Astrocyte of the cerebellum (primary cell): ENCODE data around the gene RAB43.
"Not testable (repeated sequence)": the region's sequence is repeated elsewhere in the genome, so short reads cannot be mapped to it uniquely, and the experiment has no call there.

Experiments used
- DNase-seq: peaks from one replicate; pipeline ENCODE4 v3.0.0-alpha.2; 2011; ENCODE audit warnings: low read depth
- H3K4me3 ChIP-seq: 2 replicates; pipeline ENCODE4 v1.5.1; 2011; ENCODE audit warnings: mild to moderate bottlenecking, low read depth, low read length, moderate library complexity
- in situ Hi-C: cut with HindIII; loops from 2 replicates; pipeline ENCODE4 v1.10.0; 2017; ENCODE audit warnings: low sequenced_read_pairs
- TF ChIP-seq, protein P1 (sequence below): IDR thresholded peaks from 2 replicates; pipeline ENCODE4 v1.5.1; 2012; ENCODE audit warnings: low read length, low read depth, moderate library complexity, mild to moderate bottlenecking; ENCODE audit errors: missing control alignments

RAB43 gene

DNA sequence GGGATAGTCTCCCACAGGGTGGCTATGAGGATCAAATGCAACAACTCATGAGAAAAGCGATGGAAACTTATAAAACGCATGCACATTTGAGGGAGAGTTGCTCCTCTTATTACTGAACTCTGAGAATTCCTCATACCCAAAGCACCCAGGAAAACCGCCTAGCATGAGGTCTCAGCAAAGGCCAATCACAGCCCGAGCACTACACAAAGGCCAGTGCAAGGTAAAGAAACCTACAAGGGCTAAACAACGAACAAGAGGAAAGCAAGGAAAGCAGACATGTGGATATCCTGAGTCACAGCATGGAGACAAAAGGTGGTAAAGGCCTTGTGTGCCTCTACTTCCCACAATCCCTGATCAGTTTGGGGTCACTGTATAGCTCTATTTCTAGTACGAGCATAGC, 7.1 kb downstream of the RAB43 start:
- in situ Hi-C loops: no loop called here

DNA sequence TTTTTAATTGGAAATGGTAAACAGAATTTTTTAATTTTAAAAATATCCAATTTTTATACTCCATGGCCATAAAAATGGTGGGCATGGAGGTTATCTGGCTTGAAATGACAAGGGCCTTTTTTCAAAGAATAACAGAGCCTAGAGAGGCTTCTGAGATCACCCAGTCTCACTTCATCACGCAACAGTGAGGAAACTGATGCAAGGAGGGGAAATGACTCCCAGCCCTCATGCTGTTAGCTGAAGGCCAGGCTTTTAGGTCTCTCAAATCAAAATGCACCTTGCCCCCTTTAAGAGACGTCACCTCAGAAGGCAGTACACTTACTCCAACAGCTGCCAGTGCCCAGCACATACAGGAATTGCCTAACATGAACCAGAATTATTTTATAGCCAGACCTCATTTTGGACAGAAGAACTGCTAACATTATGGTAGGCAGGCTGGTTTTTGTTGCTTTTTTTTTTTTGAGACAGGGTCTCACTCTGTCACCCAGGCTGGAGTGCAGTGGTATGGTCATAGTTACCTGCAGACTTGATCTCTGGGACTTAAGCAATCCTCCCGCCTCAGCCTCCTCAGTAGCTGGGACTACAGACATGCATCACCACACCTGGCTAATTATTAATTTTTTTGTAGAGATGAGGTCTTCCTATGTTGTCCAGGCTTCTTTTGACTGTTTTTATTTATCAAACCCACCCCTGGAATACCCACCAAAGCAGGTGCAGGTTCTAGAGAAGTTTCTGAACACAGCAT, 9.1 kb downstream of the RAB43 start:
- in situ Hi-C loops: no loop called here
- TF ChIP-seq, protein P1, sequence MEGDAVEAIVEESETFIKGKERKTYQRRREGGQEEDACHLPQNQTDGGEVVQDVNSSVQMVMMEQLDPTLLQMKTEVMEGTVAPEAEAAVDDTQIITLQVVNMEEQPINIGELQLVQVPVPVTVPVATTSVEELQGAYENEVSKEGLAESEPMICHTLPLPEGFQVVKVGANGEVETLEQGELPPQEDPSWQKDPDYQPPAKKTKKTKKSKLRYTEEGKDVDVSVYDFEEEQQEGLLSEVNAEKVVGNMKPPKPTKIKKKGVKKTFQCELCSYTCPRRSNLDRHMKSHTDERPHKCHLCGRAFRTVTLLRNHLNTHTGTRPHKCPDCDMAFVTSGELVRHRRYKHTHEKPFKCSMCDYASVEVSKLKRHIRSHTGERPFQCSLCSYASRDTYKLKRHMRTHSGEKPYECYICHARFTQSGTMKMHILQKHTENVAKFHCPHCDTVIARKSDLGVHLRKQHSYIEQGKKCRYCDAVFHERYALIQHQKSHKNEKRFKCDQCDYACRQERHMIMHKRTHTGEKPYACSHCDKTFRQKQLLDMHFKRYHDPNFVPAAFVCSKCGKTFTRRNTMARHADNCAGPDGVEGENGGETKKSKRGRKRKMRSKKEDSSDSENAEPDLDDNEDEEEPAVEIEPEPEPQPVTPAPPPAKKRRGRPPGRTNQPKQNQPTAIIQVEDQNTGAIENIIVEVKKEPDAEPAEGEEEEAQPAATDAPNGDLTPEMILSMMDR: no peak
- no peak for DNase-seq
- no peak overlapping the region for H3K4me3 ChIP-seq

More for the DNA sequence above, 7.1 kb downstream of the RAB43 start:
- no peak overlapping the region for H3K4me3 ChIP-seq
- TF ChIP-seq, protein P1: no peak
- no peak for DNase-seq

DNA sequence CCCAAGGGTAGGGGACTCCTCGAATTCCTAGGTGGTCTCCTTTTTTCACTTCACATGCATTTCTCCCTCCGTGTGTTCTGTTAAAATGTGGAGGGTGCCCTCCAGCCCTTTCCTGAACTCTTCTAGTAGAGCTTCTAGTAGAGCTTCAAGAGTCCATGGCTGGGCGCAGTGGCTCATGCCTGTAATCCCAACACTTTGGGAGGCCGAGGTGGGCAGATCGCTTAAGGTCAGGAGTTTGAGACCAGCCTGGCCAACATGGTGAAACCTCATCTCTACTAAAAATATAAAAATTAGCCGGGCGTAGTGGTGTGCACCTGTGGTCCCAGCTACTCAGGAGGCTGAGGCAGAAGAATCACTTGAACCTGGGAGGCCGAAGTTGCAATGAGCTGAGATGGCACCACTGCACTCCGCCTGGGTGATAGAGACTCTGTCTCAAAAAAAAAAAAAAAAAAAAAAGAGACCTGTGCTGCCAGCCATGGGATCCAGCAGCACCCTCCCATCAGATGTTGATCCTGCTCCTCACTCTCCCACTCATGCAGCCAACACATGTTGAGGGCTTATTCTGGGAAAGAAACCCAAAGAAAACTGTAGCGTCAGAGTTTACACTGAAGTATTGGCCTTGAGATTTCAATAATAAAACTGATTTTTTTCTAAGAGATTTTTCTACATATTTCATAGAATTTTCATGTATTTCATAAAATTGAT, 10.4 kb downstream of the RAB43 start:
- in situ Hi-C loops, H3K4me3 ChIP-seq, DNase-seq: not testable (repeated sequence)

DNA sequence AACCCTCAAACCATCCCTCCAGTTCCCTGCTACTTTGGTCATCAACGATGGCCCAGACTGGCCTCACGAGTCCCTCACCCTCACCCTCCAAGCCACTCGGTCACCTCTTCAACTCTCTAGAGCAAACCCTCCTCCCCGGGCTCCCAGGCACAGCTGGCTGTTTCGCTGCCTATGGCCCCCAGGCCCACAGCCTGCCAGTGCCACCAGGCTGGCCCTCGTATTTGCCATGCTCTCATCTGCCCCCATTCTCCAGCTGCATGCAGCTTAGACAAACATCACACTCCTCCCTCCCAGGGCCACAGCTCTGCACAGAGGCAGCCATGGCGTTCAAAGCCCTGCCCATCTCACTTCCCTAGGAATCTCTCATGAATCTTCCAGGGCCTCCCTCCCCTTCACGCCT, 13.8 kb downstream of the RAB43 start:
- in situ Hi-C loops: no loop called here
- TF ChIP-seq, protein P1: no peak
- DNase-seq: no peak
- no peak overlapping the region for H3K4me3 ChIP-seq

DNA sequence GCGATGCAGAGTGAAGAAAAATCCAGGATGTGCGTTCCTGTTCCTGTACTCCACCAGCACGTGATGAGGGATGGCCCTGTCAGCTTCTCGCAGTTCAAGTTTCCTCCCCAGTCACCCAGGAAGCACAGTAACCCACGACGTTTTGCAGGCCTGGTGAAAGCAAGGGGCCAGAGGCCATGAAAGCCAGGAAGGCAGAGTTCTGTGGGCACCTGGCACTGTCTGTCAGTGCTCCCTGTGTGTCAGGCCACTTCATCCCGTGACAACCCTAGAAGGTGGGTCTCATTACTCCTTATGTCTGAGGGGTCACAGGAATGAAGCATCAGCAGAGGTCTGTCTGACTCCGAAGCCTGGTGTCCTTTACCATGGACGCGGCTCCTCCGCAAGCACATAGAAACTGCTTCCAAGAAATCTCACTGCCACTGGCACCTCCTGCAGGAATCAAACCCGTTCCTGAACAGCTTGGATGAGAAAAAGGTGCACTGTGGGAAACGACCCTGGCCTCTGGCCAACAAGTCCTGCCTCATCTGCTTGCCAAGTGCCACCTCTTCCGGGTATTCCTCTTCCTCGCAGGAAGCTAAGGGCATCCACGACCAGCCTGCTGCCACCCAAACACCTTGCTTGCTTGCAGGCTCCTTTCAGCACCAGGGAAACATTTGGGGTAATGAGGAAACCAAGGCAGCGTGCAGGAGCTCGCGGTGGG, 14.6 kb downstream of the RAB43 start:
- in situ Hi-C loops: no loop called here
- no peak overlapping the region for H3K4me3 ChIP-seq
- TF ChIP-seq, protein P1: no peak
- no peak for DNase-seq

DNA sequence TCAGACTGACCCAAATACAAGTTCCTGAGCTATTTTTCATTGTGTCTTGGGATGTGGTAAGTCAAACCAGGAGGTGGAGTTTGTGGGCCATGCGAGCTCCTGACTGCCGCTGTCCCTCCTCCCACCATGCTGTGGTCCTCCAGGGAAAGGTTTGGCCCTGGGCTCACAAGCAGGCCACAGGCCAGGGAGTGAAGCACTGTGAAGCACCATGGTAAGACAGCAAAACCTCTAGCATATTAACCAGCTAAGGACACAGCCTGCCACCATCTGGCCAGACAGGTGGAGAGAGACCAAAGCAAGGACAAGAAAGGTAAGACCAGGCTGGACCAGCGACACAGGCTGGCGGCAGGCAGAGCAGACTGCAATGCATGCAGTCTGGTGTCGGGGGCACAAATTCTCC, 15.3 kb downstream of the RAB43 start:
- in situ Hi-C loops: no loop called here
- no peak for DNase-seq
- no peak overlapping the region for H3K4me3 ChIP-seq
- TF ChIP-seq, protein P1: no peak
